Neutrophil (primary cell): ENCODE results near the gene CCDC24.

Source experiments
- H3K27ac ChIP-seq: fragments of 200-600 bp; sonication (generic); 2 replicates; pipeline ENCODE4 v1.5.1; 2016; ENCODE audit warnings: mild to moderate bottlenecking, moderate library complexity
- H3K27me3 ChIP-seq: fragments of 200-600 bp; sonication (generic); 2 replicates; pipeline ENCODE4 v1.6.0; 2016; ENCODE audit warnings: mild to moderate bottlenecking
- H3K36me3 ChIP-seq: fragments of 200-600 bp; sonication (generic); 2 replicates; pipeline ENCODE4 v1.5.1; 2017
- H3K4me1 ChIP-seq, 2 experiments: fragments of 200-600 bp in 1 of 2; sonication (generic) in 1 of 2; 1 replicate in 1 of 2; 2 replicates in 1 of 2; pipeline versions ENCODE4 v1.5.1 to v1.6.1; 2013 to 2016; ENCODE audit warnings: low read depth in 1 of 2, low read length in 1 of 2, mild to moderate bottlenecking in 1 of 2, moderate library complexity in 1 of 2; ENCODE audit not compliant: control insufficient read depth in 1 of 2, insufficient read depth in 1 of 2
- H3K4me3 ChIP-seq, 2 experiments: fragments of 200-600 bp in 1 of 2; sonication (generic) in 1 of 2; 1 replicate in 1 of 2; 2 replicates in 1 of 2; pipeline ENCODE4 v1.5.1; 2013 to 2016; ENCODE audit warnings: low read depth in 1 of 2, low read length in 1 of 2, mild to moderate bottlenecking in 1 of 2, moderate library complexity in 1 of 2
- H3K9me3 ChIP-seq: fragments of 200-600 bp; sonication (generic); 2 replicates; pipeline ENCODE4 v1.5.1; 2016
- TF ChIP-seq, protein P1 (sequence below): fragments of 200-600 bp; sonication (generic); IDR thresholded peaks from 2 replicates; pipeline ENCODE4 v1.5.1; 2016; ENCODE audit warnings: antibody characterized with exemption

CCDC24 gene

DNA sequence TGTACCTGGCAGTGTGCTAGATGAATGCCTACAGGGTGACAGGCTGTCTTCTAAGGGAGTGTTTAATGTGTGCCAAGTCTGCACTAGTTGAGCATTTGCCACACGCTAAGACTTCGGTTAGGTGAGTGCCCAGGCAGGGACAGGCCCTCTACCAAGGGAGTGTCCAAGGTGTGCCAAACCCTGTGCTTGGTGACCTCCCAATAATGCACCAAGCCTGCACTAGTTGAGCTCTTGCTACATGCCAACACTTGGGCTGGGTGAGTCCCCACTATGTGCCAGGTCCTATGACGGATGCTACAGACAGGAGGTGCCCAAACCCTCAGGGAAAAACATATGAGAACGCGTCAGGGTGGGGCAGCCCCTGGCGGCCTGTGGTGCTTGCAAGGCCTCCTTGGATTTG is 29.1 kb downstream of the CCDC24 start:
- no peaks in the 10 kb centered on the region for H3K9me3 ChIP-seq
- TF ChIP-seq, protein P1, sequence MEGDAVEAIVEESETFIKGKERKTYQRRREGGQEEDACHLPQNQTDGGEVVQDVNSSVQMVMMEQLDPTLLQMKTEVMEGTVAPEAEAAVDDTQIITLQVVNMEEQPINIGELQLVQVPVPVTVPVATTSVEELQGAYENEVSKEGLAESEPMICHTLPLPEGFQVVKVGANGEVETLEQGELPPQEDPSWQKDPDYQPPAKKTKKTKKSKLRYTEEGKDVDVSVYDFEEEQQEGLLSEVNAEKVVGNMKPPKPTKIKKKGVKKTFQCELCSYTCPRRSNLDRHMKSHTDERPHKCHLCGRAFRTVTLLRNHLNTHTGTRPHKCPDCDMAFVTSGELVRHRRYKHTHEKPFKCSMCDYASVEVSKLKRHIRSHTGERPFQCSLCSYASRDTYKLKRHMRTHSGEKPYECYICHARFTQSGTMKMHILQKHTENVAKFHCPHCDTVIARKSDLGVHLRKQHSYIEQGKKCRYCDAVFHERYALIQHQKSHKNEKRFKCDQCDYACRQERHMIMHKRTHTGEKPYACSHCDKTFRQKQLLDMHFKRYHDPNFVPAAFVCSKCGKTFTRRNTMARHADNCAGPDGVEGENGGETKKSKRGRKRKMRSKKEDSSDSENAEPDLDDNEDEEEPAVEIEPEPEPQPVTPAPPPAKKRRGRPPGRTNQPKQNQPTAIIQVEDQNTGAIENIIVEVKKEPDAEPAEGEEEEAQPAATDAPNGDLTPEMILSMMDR, result no peak
- H3K4me3 ChIP-seq, result no peak overlapping the region
- no peaks in the 10 kb centered on the region for H3K27me3 ChIP-seq
- no peak overlapping the region for H3K27ac ChIP-seq
- no peaks in the 10 kb centered on the region for H3K36me3 ChIP-seq
- no peaks in the 10 kb centered on the region for H3K4me1 ChIP-seq

DNA sequence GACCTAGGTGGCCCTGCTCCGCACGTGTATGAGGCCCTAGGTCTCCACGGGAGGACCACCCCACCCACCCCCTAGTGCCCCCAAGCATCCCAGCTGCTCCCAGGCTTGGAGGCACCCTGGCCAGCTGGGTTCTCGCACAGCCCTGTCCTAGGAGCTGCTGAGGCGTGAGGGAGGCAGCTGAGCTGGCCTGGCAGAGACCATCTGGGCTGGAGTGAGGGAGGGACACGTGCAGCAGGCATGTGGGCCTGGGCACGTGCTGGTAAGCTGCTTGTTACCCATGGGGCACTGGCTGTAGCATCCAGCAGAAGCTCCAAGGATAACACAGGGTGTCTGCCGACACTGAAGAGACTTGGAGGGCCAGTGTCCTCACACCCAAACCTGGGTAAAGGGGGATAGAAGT is 29.8 kb downstream of the CCDC24 start:
- no peaks in the 10 kb centered on the region for H3K27me3 ChIP-seq
- H3K4me3 ChIP-seq, result no peak overlapping the region
- TF ChIP-seq, protein P1, result no peak
- H3K9me3 ChIP-seq, result no peaks in the 10 kb centered on the region
- no peak overlapping the region for H3K27ac ChIP-seq
- no peaks in the 10 kb centered on the region for H3K36me3 ChIP-seq
- no peaks in the 10 kb centered on the region for H3K4me1 ChIP-seq

DNA sequence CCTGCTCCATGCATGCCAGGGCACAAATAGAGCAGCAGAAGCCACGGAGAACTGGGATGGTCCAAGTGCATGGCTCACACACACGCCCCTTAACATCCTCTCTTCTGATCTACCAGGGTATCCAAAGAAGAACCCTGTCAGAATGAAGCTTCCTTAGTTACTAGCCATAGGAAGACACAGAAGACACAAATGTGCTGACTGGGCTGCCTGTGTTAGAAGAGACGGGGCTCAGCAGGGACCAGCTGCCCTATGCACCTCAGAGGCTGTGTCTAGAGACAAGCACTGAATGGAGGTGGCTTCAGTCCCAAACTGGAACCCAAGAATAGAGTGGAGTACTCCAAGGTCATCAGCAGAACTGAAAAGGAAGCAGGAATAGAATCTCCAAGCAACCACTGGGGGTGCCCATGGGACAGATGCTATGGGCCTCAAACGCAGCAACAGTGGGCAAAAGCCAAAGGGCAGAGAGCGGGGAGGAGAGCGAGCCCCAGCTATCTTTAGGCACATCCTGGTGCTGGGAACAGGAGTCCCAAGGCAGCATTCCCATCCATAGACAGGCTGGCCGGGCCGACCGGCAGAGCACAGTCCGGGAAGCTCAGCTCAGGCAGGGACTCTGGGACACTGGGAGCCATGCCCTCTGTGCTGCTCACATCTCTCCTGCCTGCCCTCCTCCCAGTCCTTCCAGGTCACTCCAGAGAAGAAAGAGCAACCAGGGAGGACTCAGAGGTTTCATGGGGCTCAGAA is 30.4 kb downstream of the CCDC24 start:
- Histone ChIP-seq H3K36me3 (no peaks in the 10 kb centered on the region), H3K27ac (no peak overlapping the region), H3K27me3 (no peaks in the 10 kb centered on the region), H3K4me1 (no peaks in the 10 kb centered on the region), H3K9me3 (no peaks in the 10 kb centered on the region), H3K4me3 (no peak overlapping the region)
- TF ChIP-seq, protein P1, result no peak

DNA sequence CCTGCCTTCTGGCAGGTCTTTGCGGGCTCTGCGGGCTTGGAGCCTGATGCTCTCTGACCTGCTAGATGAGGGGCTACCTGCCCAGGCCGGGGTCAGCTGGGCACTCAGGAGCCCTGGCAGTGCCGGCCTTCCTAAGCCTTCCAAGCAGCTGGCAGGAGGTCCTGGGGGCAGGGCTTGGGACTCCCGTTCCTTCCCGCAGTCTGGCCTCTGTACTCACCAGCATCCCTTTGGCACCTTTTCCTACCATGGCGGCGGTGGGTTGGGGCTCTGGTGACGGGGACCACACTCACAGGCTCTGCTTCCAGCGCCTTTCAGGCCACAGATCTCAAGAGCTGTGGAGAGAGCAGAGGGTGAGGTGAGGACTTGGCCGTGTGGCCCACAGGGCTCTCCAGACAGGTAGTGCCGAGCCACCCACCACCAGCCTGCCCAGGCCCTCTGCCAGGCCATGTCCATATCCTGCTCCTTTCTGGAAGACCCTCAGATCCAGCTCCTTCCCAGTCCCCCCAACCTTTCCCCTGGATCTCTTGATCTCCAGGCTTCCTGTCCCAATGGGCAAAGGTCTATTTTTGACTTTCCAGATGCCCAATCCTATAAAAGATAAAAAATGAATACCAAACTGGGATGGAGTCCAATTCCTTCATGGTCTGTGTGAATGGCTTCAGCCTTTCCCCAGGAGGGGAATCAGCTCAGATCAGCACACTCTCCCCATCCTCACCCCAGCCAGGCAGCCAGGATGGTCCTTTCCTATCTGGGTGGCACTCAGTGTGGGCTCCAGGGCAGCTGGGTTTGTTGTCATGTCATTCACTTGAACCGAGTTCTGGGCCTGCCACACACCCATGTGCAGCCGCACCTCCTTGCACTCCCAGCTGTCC is 32.9 kb downstream of the CCDC24 start:
- H3K4me1 ChIP-seq, result peaks cover 2 to 3% of the 10 kb centered on the region in 2 experiments
- no peak overlapping the region for H3K4me3 ChIP-seq
- no peaks in the 10 kb centered on the region for H3K36me3 ChIP-seq
- no peak overlapping the region for H3K27ac ChIP-seq
- H3K9me3 ChIP-seq, result no peaks in the 10 kb centered on the region
- H3K27me3 ChIP-seq, result peaks cover 11% of the 10 kb centered on the region
- TF ChIP-seq, protein P1, result no peak

DNA sequence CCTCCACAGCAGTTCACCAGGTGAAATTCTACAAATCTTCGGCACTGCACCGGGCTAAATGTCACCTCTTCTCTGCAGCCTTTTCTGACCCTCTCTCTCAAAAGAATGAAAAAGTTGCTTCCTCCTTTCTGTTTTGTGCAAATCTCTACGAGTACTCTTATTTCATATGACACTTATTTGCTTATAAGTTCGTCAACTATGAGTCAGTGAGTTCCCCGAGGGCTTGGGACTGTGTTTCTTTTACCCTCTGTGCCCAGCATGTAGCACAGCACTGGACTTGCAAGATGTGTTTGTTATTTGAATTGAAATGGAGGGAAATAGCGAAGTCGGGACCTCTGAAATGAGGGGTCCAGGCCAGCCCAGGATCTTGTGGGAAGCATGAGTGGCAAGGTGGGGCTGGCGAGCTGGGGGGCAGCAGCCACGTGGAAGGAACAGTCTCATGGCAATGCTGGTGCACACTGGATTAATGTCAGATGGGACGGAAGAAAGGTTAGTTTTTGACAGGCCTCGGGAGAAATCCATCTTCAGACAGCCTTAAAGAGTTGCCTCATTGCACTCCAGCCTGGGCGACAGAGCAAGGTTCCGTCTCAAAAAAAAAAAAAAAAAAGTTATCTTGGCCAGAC is 33.6 kb downstream of the CCDC24 start:
- no peaks in the 10 kb centered on the region for H3K9me3 ChIP-seq
- peaks cover 15% of the 10 kb centered on the region for H3K27me3 ChIP-seq
- no peaks in the 10 kb centered on the region for H3K36me3 ChIP-seq
- H3K4me3 ChIP-seq, result no peak overlapping the region
- H3K27ac ChIP-seq, result no peak overlapping the region
- peaks cover 8% of the 10 kb centered on the region in 2 experiments for H3K4me1 ChIP-seq
- TF ChIP-seq, protein P1, result no peak
